H1 (cell line): Measurements from ENCODE around the gene USP1. TPM values are rescaled to one million over a fixed set of nuclear protein-coding genes. Genes with fewer than 3 reads are reported as not detected.
A peak's percentile ranks its signal among the peaks of the same experiment; 100 is the strongest.

Experiments used
- CTCF ChIA-PET: fragments of 300-600 bp; sonication (Branson Sonifier 250); formaldehyde crosslinking; loops from one replicate; lab custom pipeline; 2021; ENCODE audit not compliant: partially characterized antibody; lab: Charles Lee
- POLR2A ChIA-PET: fragments of 300-600 bp; sonication (Branson Sonifier 250); formaldehyde crosslinking; loops from one replicate; lab custom pipeline; 2021; ENCODE audit warnings: inconsistent platforms; ENCODE audit not compliant: partially characterized antibody; lab: Charles Lee
- DNase-seq, 2 experiments: peaks; one replicate each; pipeline versions ENCODE4 v3.0.0 to v3.0.0-alpha.2; 2010 to 2022; ENCODE audit warnings: low spot score in 2 of 2, low read depth in 1 of 2, mixed read lengths in 1 of 2
- FAIRE-seq: peaks from 2 replicates; lab custom pipeline; 2011; peaks lifted over from hg19 to GRCh38; lab: Jason Lieb, UNC
- H2AFZ ChIP-seq: 2 replicates; pipeline ENCODE4 v1.8.1; 2012; ENCODE audit warnings: low read length, inconsistent platforms
- H2AK5ac ChIP-seq: 2 replicates; pipeline ENCODE4 v1.6.1; 2013; ENCODE audit warnings: low read depth, low read length
- H2BK120ac ChIP-seq: replicated peaks from 2 replicates; pipeline ENCODE3; 2013; ENCODE audit warnings: low read depth, low read length, inconsistent platforms
- H2BK12ac ChIP-seq: 2 replicates; pipeline ENCODE4 v1.6.1; 2013; ENCODE audit warnings: low read depth, low read length
- H2BK15ac ChIP-seq: 2 replicates; pipeline ENCODE4 v1.6.1; 2013; ENCODE audit warnings: low read length
- H2BK20ac ChIP-seq: 2 replicates; pipeline ENCODE4 v1.6.1; 2013; ENCODE audit warnings: low read length
- H2BK5ac ChIP-seq: 2 replicates; pipeline ENCODE4 v1.6.1; 2013; ENCODE audit warnings: low read depth, low read length
- H3K14ac ChIP-seq: 2 replicates; pipeline ENCODE4 v1.6.1; 2013; ENCODE audit warnings: inconsistent platforms; ENCODE audit not compliant: insufficient read length
- H3K18ac ChIP-seq: 2 replicates; pipeline ENCODE4 v1.6.1; 2013; ENCODE audit warnings: low read length; ENCODE audit errors: extremely low read depth
- H3K23ac ChIP-seq: 2 replicates; pipeline ENCODE4 v1.6.1; 2013; ENCODE audit warnings: inconsistent platforms; ENCODE audit not compliant: insufficient read length
- H3K23me2 ChIP-seq: 2 replicates; pipeline ENCODE4 v1.6.1; 2013; ENCODE audit warnings: low read depth, low read length
- H3K27ac ChIP-seq: 2 replicates; pipeline ENCODE4 v1.6.1; 2011; ENCODE audit warnings: low read depth, low read length, inconsistent platforms
- H3K27me3 ChIP-seq, 4 experiments: replicated peaks in 1 of 4; 1 replicate in 1 of 4; 2 replicates in 3 of 4; pipeline versions ENCODE4 v1.6.1 to v1.8.1; 2011 to 2013; ENCODE audit warnings: low read length in 3 of 4, mild to moderate bottlenecking in 3 of 4, inconsistent platforms in 2 of 4, mixed read lengths in 2 of 4, moderate library complexity in 1 of 4; ENCODE audit not compliant: control insufficient read depth in 3 of 4, insufficient read depth in 3 of 4; ENCODE audit errors: extremely low read depth in 1 of 4
- H3K36me3 ChIP-seq, 4 experiments: 2 replicates each; pipeline versions ENCODE4 v1.6.1 to v1.8.1; 2011 to 2013; ENCODE audit warnings: mild to moderate bottlenecking in 4 of 4, low read length in 3 of 4, moderate library complexity in 2 of 4, control low read depth in 1 of 4, inconsistent platforms in 1 of 4; ENCODE audit not compliant: insufficient read depth in 4 of 4, control insufficient read depth in 2 of 4
- H3K4ac ChIP-seq: replicated peaks from 2 replicates; pipeline ENCODE3; 2013; ENCODE audit warnings: low read length, low read depth, mixed read lengths, inconsistent platforms; ENCODE audit not compliant: insufficient read length
- H3K4me1 ChIP-seq, 4 experiments: replicated peaks in 1 of 4; 1 replicate in 1 of 4; 2 replicates in 3 of 4; pipeline versions ENCODE4 v1.6.1 to v1.8.1; 2011 to 2013; ENCODE audit warnings: low read length in 3 of 4, inconsistent platforms in 2 of 4, mixed read lengths in 1 of 4; ENCODE audit not compliant: insufficient read depth in 4 of 4, control insufficient read depth in 3 of 4
- H3K4me2 ChIP-seq, 2 experiments: 2 replicates each; pipeline versions ENCODE4 v1.6.1 to v1.8.1; 2011 to 2013; ENCODE audit warnings: low read depth in 2 of 2, low read length in 2 of 2, control low read depth in 1 of 2, inconsistent platforms in 1 of 2, mild to moderate bottlenecking in 1 of 2; ENCODE audit not compliant: insufficient read depth in 1 of 2
- H3K4me3 ChIP-seq, 4 experiments: fragments of 200-600, 300-600 bp in 1 of 4; sonication (generic), shearing (Covaris generic), sonication (Bioruptor Twin) in 1 of 4; 2 replicates each; pipeline versions ENCODE4 v1.5.1 to v1.8.1; 2011 to 2016; ENCODE audit warnings: low read length in 4 of 4, low read depth in 3 of 4, control low read depth in 2 of 4, inconsistent platforms in 2 of 4, mild to moderate bottlenecking in 2 of 4, mixed read lengths in 1 of 4, moderate library complexity in 1 of 4; ENCODE audit not compliant: insufficient read depth in 2 of 4; ENCODE audit errors: extremely low read depth in 1 of 4
- H3K56ac ChIP-seq: replicated peaks from 2 replicates; pipeline ENCODE3; 2013; ENCODE audit warnings: low read depth, mild to moderate bottlenecking, mixed read lengths, low read length, inconsistent platforms; ENCODE audit not compliant: insufficient read length
- H3K79me1 ChIP-seq: 2 replicates; pipeline ENCODE4 v1.6.1; 2013; ENCODE audit warnings: low read depth, low read length, control low read depth
- H3K79me2 ChIP-seq, 2 experiments: 2 replicates each; pipeline versions ENCODE4 v1.6.1 to v1.8.1; 2012 to 2013; ENCODE audit warnings: low read length in 2 of 2, mild to moderate bottlenecking in 2 of 2, inconsistent platforms in 1 of 2; ENCODE audit not compliant: insufficient read depth in 2 of 2, control insufficient read depth in 1 of 2
- H3K9ac ChIP-seq, 4 experiments: replicated peaks in 1 of 4; 1 replicate in 1 of 4; 2 replicates in 3 of 4; pipeline versions ENCODE4 v1.6.1 to v1.8.1; 2011 to 2013; ENCODE audit warnings: low read depth in 3 of 4, low read length in 3 of 4, control low read depth in 2 of 4, mild to moderate bottlenecking in 2 of 4, moderate library complexity in 2 of 4, inconsistent platforms in 1 of 4; ENCODE audit errors: extremely low read depth in 1 of 4
- H3K9me3 ChIP-seq, 2 experiments: 2 replicates each; pipeline versions ENCODE4 v1.6.1 to v1.8.1; 2012 to 2013; ENCODE audit warnings: mild to moderate bottlenecking in 2 of 2, moderate library complexity in 2 of 2, control low read depth in 1 of 2, inconsistent platforms in 1 of 2, low read depth in 1 of 2, low read length in 1 of 2, mixed read lengths in 1 of 2; ENCODE audit not compliant: insufficient read depth in 2 of 2
- H4K20me1 ChIP-seq, 2 experiments: replicated peaks in 1 of 2; 2 replicates each; pipeline versions ENCODE3 to v1.8.1; 2011 to 2013; ENCODE audit warnings: inconsistent platforms in 2 of 2, low read length in 2 of 2, mild to moderate bottlenecking in 1 of 2; ENCODE audit not compliant: insufficient read depth in 2 of 2, control insufficient read depth in 1 of 2
- H4K5ac ChIP-seq: 2 replicates; pipeline ENCODE4 v1.6.1; 2013; ENCODE audit warnings: low read length, low read depth, mixed read lengths, inconsistent platforms; ENCODE audit not compliant: insufficient read length
- H4K8ac ChIP-seq: 2 replicates; pipeline ENCODE4 v1.8.0; 2013; ENCODE audit warnings: mild to moderate bottlenecking, moderate library complexity, low read length, inconsistent platforms; ENCODE audit not compliant: insufficient read depth; ENCODE audit errors: extremely low read depth
- H4K91ac ChIP-seq: replicated peaks from 2 replicates; pipeline ENCODE3; 2013; ENCODE audit warnings: low read length, mixed read lengths, inconsistent platforms; ENCODE audit not compliant: insufficient read length
- ASH2L ChIP-seq: fragments of 200-600, 300-600 bp; sonication (generic); IDR thresholded peaks from one replicate; pipeline ENCODE4 v1.7.1; 2017; ENCODE audit warnings: low read length
- ATF3 ChIP-seq: IDR thresholded peaks from 2 replicates; pipeline ENCODE4 v1.6.1; 2011; ENCODE audit warnings: low read depth, mild to moderate bottlenecking, low read length; ENCODE audit not compliant: insufficient read depth
- BRCA1 ChIP-seq: IDR thresholded peaks from 2 replicates; pipeline ENCODE4 v1.6.1; 2012; ENCODE audit warnings: low read depth, low read length, improper control_type of control experiment
- CEBPB ChIP-seq: IDR thresholded peaks from 2 replicates; pipeline ENCODE4 v1.6.1; 2012; ENCODE audit warnings: low read depth, low read length
- EGR1 ChIP-seq: IDR thresholded peaks from 2 replicates; pipeline ENCODE4 v1.6.1; 2011; ENCODE audit warnings: low read depth, low read length, borderline replicate concordance
- GTF2F1 ChIP-seq: IDR thresholded peaks from 2 replicates; pipeline ENCODE4 v1.6.1; 2012; ENCODE audit warnings: low read depth, low read length, improper control_type of control experiment, borderline replicate concordance
- KDM5A ChIP-seq: fragments of 200-600 bp; IDR thresholded peaks from 2 replicates; pipeline ENCODE4 v1.7.1; 2012; ENCODE audit warnings: mild to moderate bottlenecking, low read length, inconsistent platforms, mixed read lengths
- POLR2A ChIP-seq, 2 experiments: IDR thresholded peaks; 1 replicate in 1 of 2; 2 replicates in 1 of 2; pipeline ENCODE4 v1.6.1; 2011; ENCODE audit warnings: low read depth in 2 of 2, low read length in 2 of 2, mild to moderate bottlenecking in 2 of 2; ENCODE audit errors: control extremely low read depth in 1 of 2
- RBBP5 ChIP-seq: IDR thresholded peaks from 2 replicates; pipeline ENCODE4 v1.7.1; 2012; ENCODE audit warnings: low read depth, mild to moderate bottlenecking, inconsistent platforms, low read length, moderate library complexity, borderline replicate concordance
- RNF2 ChIP-seq: fragments of 200-900, 300-1000 bp; sonication (generic); IDR thresholded peaks from 2 replicates; pipeline ENCODE4 v1.7.1; 2016; ENCODE audit warnings: borderline replicate concordance, low read depth, mild to moderate bottlenecking, antibody characterized with exemption, low read length; ENCODE audit not compliant: poor library complexity, severe bottlenecking; ENCODE audit errors: missing control alignments
- SAP30 ChIP-seq: fragments of 300-600 bp; sonication (generic); IDR thresholded peaks from 2 replicates; pipeline ENCODE4 v1.7.1; 2012; ENCODE audit warnings: low read length, moderate library complexity, mild to moderate bottlenecking, inconsistent platforms; ENCODE audit not compliant: insufficient read depth, insufficient replicate concordance
- SP1 ChIP-seq: IDR thresholded peaks from 2 replicates; pipeline ENCODE4 v1.6.1; 2011; ENCODE audit warnings: low read depth, low read length
- WGBS, 2 experiments: shearing (Covaris generic) in 1 of 2; methylation state at CpG; one replicate each; pipeline versions ENCODE4 v1.1.6 to v1.1.7; 2013 to 2015; ENCODE audit warnings: low lambda C conversion rate in 2 of 2, mixed read lengths in 2 of 2, inconsistent platforms in 1 of 2, low coverage in 1 of 2, missing lambda C conversion rate in 1 of 2; ENCODE audit not compliant: insufficient replicate concordance in 2 of 2, insufficient coverage in 1 of 2, insufficient read length in 1 of 2; ENCODE audit errors: extremely low coverage in 1 of 2, missing lambda C conversion rate in 1 of 2; 5-methylcytosine and 5-hydroxymethylcytosine counted together
- polyA plus RNA-seq, 7 experiments: library from polyadenylated mRNA; depleted of rRNA in 3 of 7; stranded (reverse) in 5 of 7; unstranded in 2 of 7; fragments of >200 nt in 5 of 7; fragments of 200-250 nt in 2 of 7; gene quantifications; 1 replicate in 5 of 7; 2 replicates in 1 of 7; 4 replicates in 1 of 7; pipeline versions ENCODE4 v1.2.1 to v1.2.3, GENCODE V29; 2011 to 2013; ENCODE audit warnings: missing spikeins in 2 of 7, mixed read lengths in 2 of 7
- total RNA-seq: library from RNA; stranded (reverse); fragmentation: NEBNext Ultra II Directional; extraction: Animal tissue kit (Norgen Biotek cat#: 25700); gene quantifications from 2 replicates; pipeline ENCODE4 v1.2.1, GENCODE V29; 2021

The USP1 gene
- total and polyA plus RNA-seq, 2 of the 8 experiments (the other 6 are each of a cell fraction or from before 2014, with no cell fraction given) = 9.1 to 49.6 TPM

- WGBS, 2 experiments = 1% methylated on average over 56 of the region's 68 CpGs; no CpG with 5 or more reads in 1 of the 2 experiments
- FAIRE-seq (no peak), DNase-seq (no peak)
- Histone ChIP-seq H4K8ac (peak overlapping the region; percentile 100; the same call in 1 of the 2 replicates), H3K27ac (peak overlapping the region; percentile 99), H3K23me2 (peaks cover 18% of the 10 kb centered on the region), H3K9me3 (no peaks in the 10 kb centered on the region), H2BK5ac (peak overlapping the region; percentile 100), H3K56ac (peak overlapping the region; percentile 97), H2BK20ac (no peak overlapping the region), H3K4me1 (no peaks in the 10 kb centered on the region; a peak in 3 of 7 replicates), H3K4me2 (peak overlapping the region; percentile 84 to 100), H2BK15ac (no peak overlapping the region), H2AFZ (0 out of 2 replicates have a peak overlapping the region, but pooled peaks have one; percentile 63), H3K79me1 (no peaks in the 10 kb centered on the region), H4K5ac (peak overlapping the region; percentile 100), H3K9ac (peak overlapping the region; percentile 89 to 99 (median 96)), H2BK120ac (no peak overlapping the region), H3K79me2 (peaks cover 12 to 50% of the 10 kb centered on the region in 2 experiments), H2BK12ac (no peak overlapping the region), H3K4ac (no peak overlapping the region), H3K36me3 (peaks cover 0 to 21% (median 11%) of the 10 kb centered on the region in 4 experiments; a peak in 6 of 8 replicates), H3K18ac (0 out of 2 replicates have a peak overlapping the region, but pooled peaks have one; percentile 99), H3K23ac (no peak overlapping the region), H3K4me3 (peak overlapping the region; percentile 74 to 88 (median 80)), H2AK5ac (no peak overlapping the region), H3K14ac (no peak overlapping the region), H4K20me1 (peaks cover 7 to 8% of the 10 kb centered on the region in 2 experiments), H4K91ac (peak overlapping the region; percentile 100), H3K27me3 (no peaks in the 10 kb centered on the region)
- ChIA-PET CTCF (interaction anchor here (0.5 to 1.0 kb wide), 2 partner anchors 52 to 308 kb away, joined by 4 read pairs; no protein-coding TSS in a partner anchor), POLR2A (interaction anchor here (0.6 to 2.7 kb wide), 13 partner anchors 8 to 516 kb away, joined by 3 to 8 read pairs (median 5); no protein-coding TSS in a partner anchor)
- 0 out of 2 replicates have a peak, but pooled peaks have one; percentile 5 for TF ChIP-seq RBBP5
- no peak for TF ChIP-seq BRCA1
- TF ChIP-seq GTF2F1 = no peak
- TF ChIP-seq CEBPB = no peak
- TF ChIP-seq KDM5A = no peak
- TF ChIP-seq ATF3 = no peak
- TF ChIP-seq SAP30 = no peak
- no peak for TF ChIP-seq SP1
- TF ChIP-seq POLR2A (IDR thresholded peaks at IDR 0.05; ENCODE audit: control extremely low read depth in 1 of 2, low read depth in 2 of 2, low read length in 2 of 2) = no peak
- TF ChIP-seq EGR1 = no peak
- peak; percentile 0 for TF ChIP-seq ASH2L
- TF ChIP-seq RNF2 = no peak
These were observed 558 bp downstream of the USP1 start for GRCh38 chr1:62437273-62437940.
